ENCODE results near the gene NOP16.
A peak's percentile ranks its signal among the peaks of the same experiment; 100 is the strongest.

The NOP16 gene

DNA sequence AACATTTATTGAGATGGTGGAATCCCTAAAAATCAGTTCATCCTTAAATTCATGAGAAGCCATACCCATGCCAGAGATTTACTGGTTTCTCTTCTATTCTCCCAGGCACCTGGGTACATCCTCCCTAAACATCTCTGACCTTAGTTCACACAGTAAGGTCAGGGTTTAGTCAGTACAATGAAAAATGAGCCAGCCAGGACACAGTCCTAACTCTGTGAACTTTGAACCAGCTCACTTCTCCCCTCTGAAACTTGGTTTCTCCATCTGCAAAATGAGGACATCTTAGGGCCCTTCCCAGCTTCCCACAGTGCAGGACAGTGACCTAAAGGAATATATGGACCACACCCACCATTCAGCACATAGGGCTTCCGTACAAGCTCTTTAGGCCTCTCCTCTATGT, 1.9 kb downstream of the NOP16 start:
- DNase-seq (ENCODE audit: low spot score): no peak

DNA sequence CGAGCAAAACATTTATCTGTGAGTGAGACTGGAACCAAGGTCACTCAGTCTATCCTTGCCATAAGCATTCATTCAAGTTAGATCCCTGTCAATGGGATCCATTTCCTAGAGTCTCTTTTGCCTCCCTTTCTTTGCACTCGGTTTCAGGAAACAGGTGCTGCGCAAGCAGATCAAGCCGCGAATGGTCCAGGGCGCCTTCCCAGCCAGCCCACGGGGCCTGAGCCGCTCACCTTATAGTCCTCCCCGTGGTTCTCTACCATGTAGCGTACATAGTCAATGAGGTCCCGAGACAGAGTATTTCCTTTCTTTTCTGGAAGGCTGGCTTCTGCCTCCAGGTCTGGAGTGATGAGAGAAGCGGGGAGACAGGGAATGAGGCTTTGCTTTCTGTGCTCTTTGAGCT, 3.4 kb downstream of the NOP16 start:
- no peak for DNase-seq (ENCODE audit: low spot score)

DNA sequence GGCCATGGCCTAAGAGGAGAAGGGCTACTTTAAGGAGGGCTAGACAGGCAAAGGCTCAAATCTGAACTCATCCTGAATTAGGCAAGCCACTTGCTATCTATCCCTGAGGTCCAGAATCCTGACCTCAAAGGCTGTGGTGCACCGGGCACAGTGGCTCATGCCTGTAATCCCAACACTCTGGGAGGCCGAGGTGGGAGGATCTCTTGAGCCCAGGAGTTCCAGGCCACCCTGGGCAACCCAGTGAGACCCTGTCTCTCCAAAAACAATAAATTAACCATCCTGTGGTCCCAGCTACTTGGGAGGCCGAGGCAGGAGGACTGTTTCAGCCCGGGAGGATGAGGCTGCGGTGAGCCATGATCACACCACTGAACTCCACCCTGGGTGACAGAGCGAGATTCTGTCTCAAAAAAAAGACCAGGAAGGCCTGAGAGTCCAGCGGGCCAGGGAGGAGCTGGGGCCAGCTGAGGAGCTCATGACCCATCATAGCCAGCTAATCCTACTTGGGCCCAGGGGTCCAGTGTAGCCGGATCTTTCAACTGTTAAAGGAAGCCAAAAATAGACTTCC, 4.0 kb downstream of the NOP16 start:
- DNase-seq (ENCODE audit: low spot score): no peak

DNA sequence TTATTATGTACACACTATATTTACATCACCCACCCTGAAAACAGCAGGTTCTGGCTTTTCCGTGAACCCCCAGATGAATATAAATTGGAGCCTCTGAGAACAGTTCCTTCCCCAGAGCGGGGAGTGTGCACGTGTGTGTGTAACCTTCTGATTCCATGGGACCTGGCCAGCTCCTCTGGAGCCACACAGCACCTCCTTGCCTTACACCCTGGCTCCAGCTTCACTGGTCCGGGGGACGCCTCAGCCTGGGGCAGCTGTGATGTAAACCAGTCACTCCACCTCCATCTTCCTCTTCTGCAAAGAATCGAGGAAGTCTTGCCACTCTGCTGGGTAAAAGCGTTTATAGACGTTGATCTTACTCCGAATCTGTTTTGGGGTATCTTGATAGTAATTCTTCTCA, 4.4 kb downstream of the NOP16 start:
- DNase-seq (ENCODE audit: low spot score): no peak

DNA sequence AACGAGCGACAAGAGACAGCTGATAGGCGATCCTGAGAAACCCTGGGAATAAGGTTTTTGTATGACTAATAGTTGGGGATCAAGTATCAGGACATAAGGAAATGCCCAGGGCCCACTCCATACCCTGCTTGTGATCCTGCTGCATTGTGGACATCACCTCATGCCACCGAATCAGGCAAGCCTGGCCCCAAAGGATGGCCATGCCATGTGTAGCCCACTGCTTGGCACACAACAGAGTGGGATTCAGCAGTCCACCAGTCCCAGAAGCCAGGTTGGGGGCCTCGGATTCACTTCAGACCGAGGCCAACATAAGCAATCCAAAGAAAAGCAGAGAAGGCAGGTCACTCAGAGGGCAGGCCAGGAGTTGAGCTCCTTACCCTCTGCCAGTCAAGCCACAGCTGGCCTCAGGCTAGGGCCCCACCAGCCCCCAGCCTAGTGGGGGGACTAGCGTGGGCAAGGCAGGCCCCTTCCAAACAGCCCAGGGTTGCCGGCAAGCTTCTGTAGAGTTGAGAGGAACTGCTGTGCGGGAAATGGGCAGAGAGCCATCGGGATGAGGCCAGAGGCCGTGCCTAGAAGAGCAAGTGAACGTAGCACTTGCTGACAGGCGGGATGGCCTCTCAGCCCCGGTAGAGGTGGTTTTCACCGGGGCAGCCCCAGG, 5.0 kb downstream of the NOP16 start:
- no peak for DNase-seq (ENCODE audit: low spot score)

DNA sequence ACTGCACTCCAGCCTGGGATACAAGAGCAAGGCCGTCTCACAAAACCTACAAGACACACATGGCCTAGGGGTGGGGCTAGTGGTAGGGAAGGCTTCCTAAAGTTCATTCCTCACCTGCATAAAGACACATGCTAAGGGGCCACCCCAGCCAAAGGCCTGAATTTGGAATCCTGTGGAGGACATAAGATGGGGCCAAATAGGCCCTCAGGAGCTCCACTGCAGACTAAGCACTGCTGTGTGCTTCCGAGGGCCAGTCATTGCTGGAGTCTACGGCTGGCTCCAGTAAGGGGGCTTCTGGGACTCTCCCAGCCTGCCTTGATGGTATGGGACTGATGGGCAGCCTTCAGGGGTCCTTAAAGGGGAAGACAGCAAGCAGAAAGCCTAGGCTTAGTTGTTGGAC, 5.7 kb downstream of the NOP16 start:
- DNase-seq (ENCODE audit: low spot score): no peak

DNA sequence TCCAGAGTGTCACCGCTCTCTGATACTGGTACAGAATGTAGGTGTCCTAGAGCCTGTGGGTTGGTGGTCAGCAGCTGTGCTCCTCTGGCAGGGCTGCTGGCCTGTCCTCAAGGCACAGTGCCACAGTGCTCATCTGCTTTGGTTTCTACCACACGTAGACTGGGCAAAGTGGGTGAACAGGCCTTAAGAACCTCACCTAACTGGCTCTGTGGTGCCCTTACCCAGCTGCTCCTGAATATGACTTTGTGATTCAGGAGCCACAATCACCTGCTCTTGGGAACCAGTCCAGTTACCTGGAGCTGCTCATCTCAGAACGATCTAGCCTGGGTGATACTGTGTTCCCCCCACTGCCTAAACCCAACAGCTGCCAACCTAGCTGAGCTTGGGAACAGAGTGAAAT, 6.4 kb downstream of the NOP16 start:
- no peak for DNase-seq (ENCODE audit: low spot score)

DNA sequence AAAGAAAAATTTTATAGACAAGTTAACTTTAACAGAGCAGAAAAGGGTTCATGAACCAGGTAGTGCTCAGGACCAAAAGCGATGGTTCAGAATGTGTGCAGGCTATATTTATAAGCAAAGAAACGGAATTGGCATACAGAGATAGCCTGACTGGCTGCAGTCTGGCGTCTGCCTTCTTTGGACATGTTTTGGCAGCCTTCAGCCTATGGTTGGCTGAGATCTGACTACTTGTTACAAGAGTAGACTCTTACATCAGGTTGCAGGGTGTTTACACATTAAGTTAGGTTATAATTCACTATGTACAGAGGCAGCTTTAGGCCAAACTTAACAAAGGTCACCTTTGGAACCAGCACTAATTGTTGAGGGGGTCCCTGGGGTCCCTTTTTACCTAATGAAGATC, 7.0 kb downstream of the NOP16 start:
- DNase-seq (ENCODE audit: low spot score): no peak

DNA sequence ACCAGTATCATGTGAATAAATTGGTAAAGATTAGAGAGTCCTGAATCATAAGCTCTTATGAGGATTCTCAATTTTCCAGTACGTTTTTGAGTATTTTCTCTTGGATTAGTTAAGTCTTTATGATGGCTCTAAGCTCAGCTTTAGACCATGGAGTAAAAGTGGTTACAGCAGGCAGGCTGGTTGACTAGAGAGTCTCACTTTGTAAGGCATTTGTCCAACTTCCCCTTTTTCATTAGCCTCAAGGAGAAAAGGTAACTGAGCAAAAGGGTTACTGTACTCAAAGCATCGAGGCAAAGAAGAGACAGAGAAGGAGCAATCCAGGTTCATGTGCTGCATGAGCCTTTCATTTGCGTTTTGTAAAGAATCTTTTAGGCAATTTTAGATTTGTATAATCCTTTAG, 8.5 kb downstream of the NOP16 start:
- no peak for DNase-seq (ENCODE audit: low spot score)

DNA sequence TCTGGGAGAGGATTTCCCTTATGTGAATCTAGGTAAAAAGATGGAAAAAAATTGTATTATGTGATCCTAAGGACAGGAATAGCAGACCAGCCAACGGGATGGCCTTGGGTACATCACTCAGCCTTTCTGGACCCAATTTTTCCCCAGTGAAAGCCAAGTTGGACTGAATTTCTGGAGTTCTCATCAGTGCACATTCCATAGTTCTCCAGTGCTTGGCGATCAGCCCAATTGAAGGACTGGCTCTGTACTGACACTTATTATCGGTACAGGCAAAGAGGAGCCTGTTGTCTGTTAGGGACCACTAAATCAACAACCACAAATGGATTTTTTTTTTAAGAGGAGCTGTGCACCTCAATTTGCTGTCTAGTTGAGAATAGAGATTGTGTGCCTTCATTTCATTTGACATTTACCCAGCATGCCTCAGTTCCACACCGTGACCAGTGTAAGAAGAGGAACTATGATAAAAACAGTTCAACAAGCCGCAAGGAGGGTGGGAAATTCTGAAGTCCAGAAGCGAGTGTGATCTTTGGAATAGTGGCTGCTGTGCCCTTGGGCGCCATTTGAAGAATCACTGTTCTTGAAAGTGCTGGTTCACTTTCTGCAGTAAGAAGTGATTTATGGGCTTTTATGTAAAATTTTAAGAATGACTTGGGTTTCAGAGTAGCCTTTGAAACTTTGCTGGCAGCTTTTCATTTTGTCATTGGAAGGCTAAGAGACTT, 15.1 kb downstream of the NOP16 start:
- DNase-seq (ENCODE audit: low spot score): no peak

DNA sequence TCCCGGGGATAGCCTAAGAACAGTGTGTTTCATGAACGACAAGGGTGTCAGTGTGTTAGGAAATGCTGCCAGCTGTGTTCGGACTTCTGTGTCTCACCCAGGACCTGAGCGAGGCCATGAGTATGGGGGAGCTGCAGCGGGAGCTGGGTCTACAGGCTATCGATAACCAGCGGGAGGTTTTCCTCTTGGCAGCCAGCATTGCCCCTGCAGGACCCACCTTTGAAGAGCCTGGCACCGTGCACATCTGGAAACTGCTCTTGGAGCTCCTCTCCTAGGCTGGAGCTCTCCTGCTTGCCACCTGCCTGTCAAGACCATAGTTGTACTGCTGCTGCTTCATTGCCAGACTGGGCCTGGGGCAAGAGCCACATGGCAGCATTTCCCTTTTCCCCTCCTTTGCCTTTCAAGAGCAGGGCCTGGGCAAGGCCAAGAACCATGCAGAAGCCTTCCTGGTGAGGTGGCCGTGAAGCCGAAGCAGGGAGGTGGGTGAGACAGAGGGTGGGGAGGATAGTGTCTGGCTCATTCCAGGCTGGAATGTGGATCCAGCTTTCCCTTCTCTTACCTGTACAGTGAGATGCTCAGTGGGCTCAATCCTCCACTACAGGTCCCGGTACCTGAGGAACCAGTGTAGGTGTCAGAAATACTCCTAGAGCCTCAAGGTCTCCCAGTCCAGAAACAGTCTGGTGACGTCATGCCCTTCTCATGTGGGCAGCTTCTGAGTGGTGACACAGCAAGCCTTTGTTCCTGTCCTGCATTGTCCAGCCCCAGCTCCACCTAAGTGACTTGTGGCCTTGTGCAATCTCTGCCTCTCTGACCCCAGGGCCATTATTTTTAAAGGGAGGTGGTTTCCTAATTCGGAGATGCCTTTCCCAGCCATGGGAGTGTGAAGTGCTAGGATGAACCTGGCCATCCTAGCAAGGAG, 16.5 kb downstream of the NOP16 start:
- DNase-seq (ENCODE audit: low spot score): no peak

DNA sequence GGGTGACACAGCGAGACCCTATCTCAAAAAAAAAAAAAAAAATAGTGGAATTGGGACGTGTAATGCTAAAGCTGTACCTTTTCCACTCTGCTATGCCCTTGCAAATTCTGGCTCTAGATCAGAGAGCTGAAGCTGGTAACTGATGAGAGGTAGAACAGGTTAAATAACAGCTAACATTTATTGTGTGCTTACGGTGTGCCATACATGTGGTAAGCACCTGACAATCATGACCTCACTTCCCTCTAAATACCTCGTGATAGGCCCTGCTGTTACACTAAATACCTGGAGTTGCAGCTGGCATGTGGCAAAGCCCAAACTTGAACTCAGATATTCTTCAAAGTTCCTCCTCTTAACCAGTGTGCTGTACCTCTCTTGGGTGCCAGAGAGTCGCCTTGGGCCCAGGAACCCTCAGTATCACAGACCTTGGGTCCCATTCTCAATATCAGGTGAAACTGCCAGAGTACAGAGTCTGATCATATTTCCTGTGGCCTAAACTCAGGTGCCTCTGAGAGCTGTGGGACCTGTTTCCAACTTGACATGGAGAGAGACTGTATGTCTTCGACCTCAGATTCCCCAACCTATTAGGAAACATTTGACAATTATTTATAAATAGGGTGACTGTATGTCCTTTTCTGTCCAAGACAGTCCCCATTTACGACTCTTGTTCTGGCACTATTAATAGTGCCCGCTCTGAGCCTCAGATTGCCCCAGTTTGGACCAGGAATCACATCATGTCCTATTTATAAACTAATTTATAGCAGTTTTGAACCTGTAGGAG, 18.3 kb downstream of the NOP16 start:
- no peak for DNase-seq (ENCODE audit: low spot score)

DNA sequence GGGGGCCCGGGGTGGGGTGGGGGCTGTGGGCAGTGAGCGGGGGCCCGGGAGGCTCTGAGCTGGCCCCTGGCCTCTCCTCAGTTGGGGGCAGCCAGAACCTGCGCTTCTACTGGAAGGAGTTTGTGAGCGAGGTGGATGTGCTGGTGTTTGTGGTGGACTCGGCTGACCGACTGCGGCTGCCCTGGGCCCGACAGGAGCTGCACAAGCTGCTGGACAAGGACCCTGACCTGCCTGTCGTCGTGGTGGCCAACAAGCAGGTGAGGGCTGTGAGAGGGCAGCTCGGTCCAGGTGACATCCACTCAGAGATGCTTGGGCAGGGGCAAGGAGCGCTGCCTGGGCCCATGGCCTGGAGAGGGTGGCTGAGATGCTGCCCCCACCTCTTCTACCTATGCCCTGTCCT, 19.7 kb downstream of the NOP16 start:
- no peak for DNase-seq (ENCODE audit: low spot score)

DNA sequence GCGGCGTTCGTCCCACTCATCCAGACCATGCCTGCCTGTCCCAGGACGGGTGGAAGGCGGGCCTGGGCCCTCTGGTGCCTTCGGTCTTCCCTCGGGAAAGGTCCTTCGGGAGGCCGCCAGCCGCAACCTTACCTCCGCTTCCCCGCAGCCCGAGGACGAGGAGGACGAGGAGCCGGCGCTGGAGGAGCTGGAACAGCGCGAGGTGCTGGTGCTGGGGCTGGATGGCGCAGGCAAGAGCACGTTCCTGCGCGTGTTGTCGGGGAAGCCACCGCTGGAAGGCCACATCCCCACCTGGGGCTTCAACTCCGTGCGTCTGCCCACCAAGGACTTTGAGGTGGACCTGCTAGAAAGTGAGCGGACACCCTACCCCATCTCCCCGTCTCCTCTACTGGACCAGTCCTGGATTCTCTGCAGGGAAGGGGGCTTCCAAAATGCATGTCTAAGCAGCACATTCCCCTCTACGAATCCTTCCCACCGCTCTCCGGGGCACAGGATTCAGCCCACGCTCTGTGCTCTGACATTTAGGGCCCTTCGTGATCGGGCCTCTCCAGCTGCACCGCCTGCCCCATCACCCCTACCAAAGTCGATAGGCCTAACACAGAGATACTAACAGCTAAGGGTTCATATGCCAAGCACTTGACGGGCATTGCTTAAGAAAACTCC, 22.0 kb downstream of the NOP16 start:
- no peak for DNase-seq (ENCODE audit: low spot score)

DNA sequence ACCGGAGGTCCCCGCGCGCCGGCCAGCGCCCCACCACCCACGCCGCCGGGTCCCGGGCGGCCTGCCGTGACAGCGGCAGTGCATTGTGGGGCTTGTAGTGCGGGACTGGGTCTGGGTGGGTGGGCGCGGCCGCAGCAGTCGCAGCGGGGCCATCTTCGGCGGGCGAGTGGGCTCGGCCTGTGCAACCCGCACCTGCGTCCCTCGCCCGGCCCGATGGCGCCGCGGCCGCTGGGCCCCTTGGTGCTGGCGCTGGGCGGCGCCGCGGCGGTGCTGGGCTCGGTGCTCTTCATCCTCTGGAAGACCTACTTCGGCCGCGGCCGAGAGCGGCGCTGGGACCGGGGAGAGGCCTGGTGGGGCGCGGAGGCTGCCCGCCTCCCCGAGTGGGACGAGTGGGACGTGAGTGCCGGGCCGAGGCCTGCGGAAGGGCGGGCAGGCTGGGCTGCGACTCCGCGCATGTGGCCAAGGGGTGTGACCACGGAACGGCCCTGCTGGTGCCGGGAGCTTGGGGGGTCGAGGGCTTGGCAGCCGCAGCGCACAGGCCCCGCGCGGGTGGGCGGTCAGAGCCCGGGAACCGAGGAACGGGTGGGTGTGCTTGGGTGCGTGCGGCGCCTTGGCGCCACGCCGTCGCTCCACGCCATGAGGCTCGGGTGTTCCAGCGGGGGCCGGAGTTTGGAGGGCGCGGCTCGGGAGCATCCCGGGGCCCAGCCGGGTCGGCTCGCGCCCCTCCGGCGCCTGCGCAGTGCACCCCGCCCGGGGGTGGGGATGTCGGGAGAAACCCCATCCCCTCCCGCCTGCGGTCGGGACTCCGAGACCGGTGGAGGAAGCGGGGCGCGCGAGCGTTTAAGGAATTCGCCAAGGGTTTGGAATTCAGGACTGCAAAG, 22.8 kb downstream of the NOP16 start, which contains the start of gene ARL10:
Gene ARL10, plus strand, starts transcription at position 137 of the 881 bp plus-strand sequence. Its CDS starts 77 bp downstream, at position 214.
- DNase-seq (ENCODE audit: low spot score): peak; percentile 78

DNA sequence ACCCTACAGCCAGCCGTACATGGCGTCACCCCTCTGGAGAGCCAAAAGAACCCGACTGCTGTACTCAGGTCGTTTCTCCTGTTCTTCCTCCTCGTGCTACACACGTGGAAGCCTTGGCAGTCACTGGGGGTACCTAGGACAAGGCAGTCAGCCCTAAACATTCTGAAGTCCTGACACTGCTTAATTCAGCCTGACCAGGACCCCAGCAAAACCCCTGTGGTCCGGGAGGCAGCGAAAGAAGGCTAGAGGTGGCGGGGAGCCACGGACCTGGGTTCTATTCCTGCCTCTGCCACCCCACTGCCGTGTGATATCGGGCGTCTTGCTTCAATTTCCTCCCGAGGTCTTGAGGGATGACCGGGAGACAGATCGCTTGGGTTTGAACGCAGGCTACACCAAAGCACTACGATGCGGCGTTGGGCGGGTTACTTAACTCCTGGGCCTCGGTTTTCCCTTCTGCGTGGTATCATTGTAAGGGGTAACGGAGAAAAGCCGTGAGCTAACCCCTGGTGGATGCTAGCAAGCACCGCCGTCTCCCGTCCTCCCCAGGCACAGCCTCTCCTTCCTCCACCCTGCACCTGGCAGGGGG, 23.5 kb downstream of the NOP16 start:
- DNase-seq (ENCODE audit: low spot score): no peak

DNA sequence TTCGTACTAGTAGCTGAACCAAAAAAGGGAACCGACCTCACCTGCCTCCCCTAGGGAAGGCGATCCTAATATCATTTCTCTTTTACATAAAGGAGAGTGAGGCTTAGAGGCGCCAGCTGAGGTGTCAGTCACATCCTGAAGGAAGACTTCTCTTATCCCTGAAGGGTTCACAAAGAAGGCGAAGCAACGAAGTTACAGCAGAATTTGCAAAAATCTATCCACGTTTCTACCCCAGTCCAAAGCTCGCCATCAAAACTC, 26.2 kb downstream of the NOP16 start:
- DNase-seq (ENCODE audit: low spot score): no peak

DNA sequence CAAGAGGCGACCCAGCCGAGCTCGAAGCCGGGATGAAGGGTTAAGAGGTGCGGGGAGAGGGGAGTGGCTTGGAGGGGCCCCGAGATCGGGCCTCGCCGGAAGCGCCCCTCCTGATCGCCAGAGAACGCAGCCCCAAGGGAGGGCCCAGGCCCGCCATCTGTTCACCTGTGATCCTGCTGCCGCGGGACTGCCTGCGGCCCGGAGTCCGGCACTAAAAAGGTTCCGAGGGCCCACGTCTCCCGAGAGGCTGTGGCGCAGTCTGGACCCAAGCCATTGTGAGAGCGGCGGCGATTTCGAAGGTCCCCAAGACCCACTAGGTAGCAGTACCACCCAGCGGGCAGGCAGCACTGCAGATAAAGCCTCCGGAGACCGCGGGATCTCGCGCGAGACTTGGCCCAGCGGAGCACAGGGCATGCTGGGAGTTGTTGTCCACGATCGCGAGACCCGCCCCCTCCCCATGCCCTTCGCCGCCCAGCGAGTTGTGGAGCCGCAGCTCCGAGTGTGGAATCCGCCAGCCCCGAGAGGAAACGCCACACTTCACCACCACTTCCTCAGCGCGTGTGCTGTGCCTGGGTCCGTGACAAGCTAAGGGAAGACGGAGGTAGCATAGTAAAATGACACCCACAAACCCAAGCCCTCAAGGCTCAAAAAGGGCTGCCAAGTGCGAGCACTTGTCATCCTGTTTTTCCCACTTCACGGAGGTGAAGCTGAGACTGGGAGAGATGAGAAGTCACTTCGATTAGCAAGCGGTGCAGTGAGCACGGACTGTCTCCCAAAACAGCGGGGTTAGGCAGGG, 26.8 kb downstream of the NOP16 start, which contains the start of gene KIAA1191:
Gene KIAA1191, minus strand, starts transcription at position 328 of the 796 bp plus-strand sequence. CDS start 2,256 bp downstream, outside the sequence.
- peak; percentile 94 for DNase-seq (ENCODE audit: low spot score)

DNA sequence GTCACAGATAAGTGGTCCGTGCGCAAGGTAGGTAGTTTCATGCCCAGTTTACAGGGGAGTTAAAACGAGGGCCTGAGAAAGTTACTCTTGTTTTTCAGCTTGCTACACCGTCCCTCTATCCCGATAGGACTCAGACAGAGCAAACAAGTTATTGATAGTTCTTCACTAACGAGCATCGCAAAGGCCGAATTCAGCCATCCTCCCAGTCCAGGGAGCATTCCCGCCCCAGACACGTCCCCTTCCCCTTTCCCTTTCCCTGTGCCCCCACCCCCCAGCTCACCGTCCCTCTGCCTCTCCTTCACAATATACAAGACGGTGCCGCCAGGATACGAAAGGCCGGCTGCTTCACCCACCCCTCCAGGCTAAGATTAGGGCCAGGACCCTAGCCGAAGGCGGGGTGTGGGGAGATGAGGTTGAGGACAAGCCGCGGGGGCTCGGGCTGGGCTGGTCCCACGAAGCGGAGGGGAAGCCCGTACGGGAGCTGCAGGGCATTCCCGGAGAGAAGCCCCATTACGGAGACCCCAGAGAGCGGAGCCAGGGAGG, 27.4 kb downstream of the NOP16 start:
- DNase-seq (ENCODE audit: low spot score): peak; percentile 70

All from ecto neural progenitor cell (in vitro differentiated cells).